Right lobe of liver (tissue), 4 donors: ENCODE data around the gene CAB39.

Source experiments
- CTCF ChIP-seq, 4 donors: fragments of 200-600 bp in 3 of 4; fragments of 450-650 bp in 1 of 4; IDR thresholded peaks; one replicate each; pipeline versions ENCODE4 v1.5.1 to v1.8.0; 2016 to 2022; ENCODE audit warnings: antibody characterized with exemption in 4 of 4, mild to moderate bottlenecking in 2 of 4
- POLR2A ChIP-seq: fragments of 450-650 bp; IDR thresholded peaks from one replicate; pipeline ENCODE4 v1.6.1; 2017; ENCODE audit warnings: antibody characterized with exemption, mild to moderate bottlenecking
- donor health status: DM: no; HTN: no; CAD: no.
- donor health status: DM: no; HTN: no; CAD: no.
- donor health status: DM: no; HTN: yes; CAD: no.

- TF ChIP-seq CTCF (IDR thresholded peaks at IDR 0.05) (no peak), POLR2A (no peak)
Observed at GRCh38 chr2:230829959-230830358, 117.3 kb downstream of the CAB39 start.
